GM10266 (cell line): ENCODE measurements around the gene ST6GALNAC5.

Experiments used
- DNase-seq: peaks from one replicate; pipeline ENCODE4 v3.0.0; 2012; ENCODE audit errors: extremely low spot score
- CTCF ChIP-seq: IDR thresholded peaks from 2 replicates; pipeline ENCODE4 v1.5.1; 2012; ENCODE audit warnings: mild to moderate bottlenecking, low read depth; ENCODE audit not compliant: control insufficient read depth, insufficient read depth; ENCODE audit errors: missing control alignments

The ST6GALNAC5 gene

GRCh38 chr1:77103486-77103885, 236.2 kb downstream of the ST6GALNAC5 start:
- no peak for TF ChIP-seq CTCF
- no peak for DNase-seq

- TF ChIP-seq CTCF: no peak
- DNase-seq: no peak
Measured at GRCh38 chr1:77104672-77105071, 237.4 kb downstream of the ST6GALNAC5 start.
